Psoas muscle (tissue), 8 donors: ENCODE data around the gene BUB1B. TPM values are rescaled to one million over a fixed set of nuclear protein-coding genes. Genes with fewer than 3 reads are reported as not detected.

Experiments
- ATAC-seq, 4 donors: fragments of 200-7000 bp; cut with Tn5 transposase; one replicate each; pipeline ENCODE4 v1.9.1; 2020; ENCODE audit warnings: moderate library complexity in 3 of 4, mild to moderate bottlenecking in 2 of 4
- DNase-seq, 2 donors: peaks; one replicate each; pipeline ENCODE4 v3.0.0-alpha.2; 2020
- H3K27ac ChIP-seq: fragments of 200-600 bp; one replicate; pipeline ENCODE4 v1.8.0; 2022
- H3K27me3 ChIP-seq, 3 donors: fragments of 200-600 bp in 1 of 3; one replicate each; pipeline versions ENCODE4 v1.6.1 to v1.8.0; 2013 to 2022; ENCODE audit warnings: low read length in 2 of 3, mild to moderate bottlenecking in 2 of 3, moderate library complexity in 1 of 3; ENCODE audit not compliant: insufficient read depth in 3 of 3
- H3K36me3 ChIP-seq, 2 donors: fragments of 200-600 bp in 1 of 2; one replicate each; pipeline versions ENCODE4 v1.6.1 to v1.8.0; 2013 to 2022; ENCODE audit warnings: low read depth in 1 of 2, mild to moderate bottlenecking in 1 of 2, moderate library complexity in 1 of 2; ENCODE audit not compliant: insufficient read depth in 1 of 2
- H3K4me1 ChIP-seq: fragments of 200-600 bp; one replicate; pipeline ENCODE4 v1.8.0; 2022
- H3K4me3 ChIP-seq: fragments of 200-600 bp; one replicate; pipeline ENCODE4 v1.8.0; 2022; ENCODE audit warnings: mild to moderate bottlenecking
- H3K9me3 ChIP-seq: fragments of 200-600 bp; one replicate; pipeline ENCODE4 v1.8.0; 2022
- WGBS, 3 donors: extraction: QIAGEN DNeasy Blood & Tissue Kit; methylation state at CpG; one replicate each; pipeline versions ENCODE4 v1.1.6 to v1.1.7; 2013; 5-methylcytosine and 5-hydroxymethylcytosine counted together
- intact Hi-C, 2 donors: fragments of 100-400 bp; cut with DNase I; formaldehyde crosslinking; loops; one replicate each; pipeline versions ENCODE4 v1.11.0 to v1.14.2; 2022
- polyA plus RNA-seq, 3 donors: library from polyadenylated mRNA; stranded (reverse); fragments of 200-250 nt; gene quantifications; one replicate each; pipeline ENCODE4 v1.2.3, GENCODE V29; 2013
- total RNA-seq, 4 donors: library from RNA; stranded (reverse); fragmentation: NEBNext Ultra II Directional in 2 of 4; extraction: Animal tissue kit (Norgen Biotek cat#: 25700) in 2 of 4; gene quantifications; one replicate each; pipeline versions ENCODE4 v1.2.1 to v1.2.4, GENCODE V29; 2021 to 2023
- TF ChIP-seq, protein P1 (sequence below): fragments of 200-600 bp; IDR thresholded peaks from one replicate; pipeline ENCODE4 v1.8.0; 2022; ENCODE audit warnings: antibody characterized with exemption
- donor health status: healthy with polysubstance abuse.
- donor health status: DM: no; HTN: no; CAD: no; lungs with moderate emphysema.
- donor health status: Bipolar disorder and iron deficiency.
- donor health status: healthy.
- donor health status: DM: yes; HTN: yes; CAD: no.
- donor health status: DM: no; HTN: no; CAD: no.
- donor health status: DM: no; HTN: no; CAD: no.
- donor health status: DM: yes; HTN: yes; CAD: no.

The BUB1B gene
- total and polyA plus RNA-seq, 7 donors = 0.10 to 1.0 (median 0.56) TPM; not detected in 3

DNA sequence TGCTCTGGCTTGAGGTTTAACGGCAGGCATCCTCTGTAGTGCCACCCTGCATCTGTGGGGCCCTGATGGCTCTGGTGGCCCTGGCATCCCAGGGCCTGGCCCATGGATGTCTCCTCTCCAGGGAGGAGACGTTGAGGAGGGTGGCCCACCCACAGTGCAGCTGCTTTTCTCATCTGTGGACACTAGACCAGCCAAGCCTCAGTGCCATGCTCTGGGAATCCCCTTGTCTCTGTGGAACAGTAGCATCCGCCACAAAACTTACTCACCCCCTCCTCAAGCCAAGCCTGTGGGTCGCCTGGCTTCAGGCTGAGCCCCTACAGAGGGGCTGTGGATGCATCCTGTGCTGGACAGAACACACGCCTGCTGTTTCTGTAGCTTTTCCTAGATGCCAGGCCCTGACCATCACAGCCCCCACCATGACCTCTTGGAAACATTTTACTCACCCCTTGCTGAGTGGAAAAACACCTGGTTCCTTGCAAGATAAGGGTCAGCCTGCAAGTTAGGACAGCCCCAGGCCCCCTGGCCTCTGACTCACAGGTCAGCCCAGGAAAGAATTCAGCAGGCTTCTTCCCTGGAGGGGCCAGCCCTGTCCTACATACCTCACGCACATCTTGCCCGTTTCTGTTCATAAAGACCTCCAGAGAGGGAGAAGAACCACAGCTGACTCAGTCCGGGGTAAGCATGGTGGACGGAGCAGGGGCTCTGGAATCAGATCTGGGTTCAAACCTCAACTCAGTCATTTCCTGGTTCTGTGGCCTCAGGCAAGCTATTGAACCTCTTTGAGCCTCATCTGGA lies 97.0 kb downstream of the BUB1B start:
- Histone ChIP-seq H3K4me3 (no peak overlapping the region), H3K36me3 (no peaks in the 10 kb centered on the region), H3K9me3 (no peaks in the 10 kb centered on the region), H3K27ac (no peak overlapping the region), H3K4me1 (peaks cover 6% of the 10 kb centered on the region), H3K27me3 (no peaks in the 10 kb centered on the region)
- TF ChIP-seq, protein P1, sequence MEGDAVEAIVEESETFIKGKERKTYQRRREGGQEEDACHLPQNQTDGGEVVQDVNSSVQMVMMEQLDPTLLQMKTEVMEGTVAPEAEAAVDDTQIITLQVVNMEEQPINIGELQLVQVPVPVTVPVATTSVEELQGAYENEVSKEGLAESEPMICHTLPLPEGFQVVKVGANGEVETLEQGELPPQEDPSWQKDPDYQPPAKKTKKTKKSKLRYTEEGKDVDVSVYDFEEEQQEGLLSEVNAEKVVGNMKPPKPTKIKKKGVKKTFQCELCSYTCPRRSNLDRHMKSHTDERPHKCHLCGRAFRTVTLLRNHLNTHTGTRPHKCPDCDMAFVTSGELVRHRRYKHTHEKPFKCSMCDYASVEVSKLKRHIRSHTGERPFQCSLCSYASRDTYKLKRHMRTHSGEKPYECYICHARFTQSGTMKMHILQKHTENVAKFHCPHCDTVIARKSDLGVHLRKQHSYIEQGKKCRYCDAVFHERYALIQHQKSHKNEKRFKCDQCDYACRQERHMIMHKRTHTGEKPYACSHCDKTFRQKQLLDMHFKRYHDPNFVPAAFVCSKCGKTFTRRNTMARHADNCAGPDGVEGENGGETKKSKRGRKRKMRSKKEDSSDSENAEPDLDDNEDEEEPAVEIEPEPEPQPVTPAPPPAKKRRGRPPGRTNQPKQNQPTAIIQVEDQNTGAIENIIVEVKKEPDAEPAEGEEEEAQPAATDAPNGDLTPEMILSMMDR = no peak
- DNase-seq = no peak
- intact Hi-C loops = no loop called here
- ATAC-seq = no peak
- 74 to 84% (median 75%) methylated on average over 9 of the region's 9 CpGs for WGBS, 3 donors

DNA sequence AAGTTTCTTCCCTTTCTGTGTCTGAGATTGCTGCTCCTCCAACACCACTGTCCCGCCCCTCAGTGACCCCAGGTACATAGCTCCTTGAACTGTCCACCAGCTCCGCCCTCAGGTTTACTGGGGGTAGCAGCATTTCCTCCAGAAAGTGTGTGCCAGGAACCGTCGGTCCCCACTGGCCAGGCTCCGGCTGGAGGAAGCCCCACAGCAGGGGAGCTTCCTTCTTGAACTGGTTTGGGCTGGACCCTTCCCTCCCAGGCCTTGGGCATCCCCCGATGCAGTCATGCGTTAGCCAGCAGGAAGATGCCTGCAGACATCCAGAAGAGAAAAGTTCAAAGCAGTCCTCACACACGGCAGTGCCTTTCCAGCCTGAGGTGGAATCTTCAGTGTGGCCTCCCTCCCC lies 97.7 kb downstream of the BUB1B start:
- no peak overlapping the region for H3K27ac ChIP-seq
- DNase-seq = no peak
- H3K9me3 ChIP-seq = no peaks in the 10 kb centered on the region
- H3K4me1 ChIP-seq = peaks cover 8% of the 10 kb centered on the region
- WGBS, 3 donors = 61 to 65% (median 62%) methylated on average over 8 of the region's 8 CpGs
- H3K36me3 ChIP-seq = no peaks in the 10 kb centered on the region
- ATAC-seq = no peak
- TF ChIP-seq, protein P1 = no peak
- H3K4me3 ChIP-seq = no peak overlapping the region
- H3K27me3 ChIP-seq = no peaks in the 10 kb centered on the region
- intact Hi-C loops = no loop called here

DNA sequence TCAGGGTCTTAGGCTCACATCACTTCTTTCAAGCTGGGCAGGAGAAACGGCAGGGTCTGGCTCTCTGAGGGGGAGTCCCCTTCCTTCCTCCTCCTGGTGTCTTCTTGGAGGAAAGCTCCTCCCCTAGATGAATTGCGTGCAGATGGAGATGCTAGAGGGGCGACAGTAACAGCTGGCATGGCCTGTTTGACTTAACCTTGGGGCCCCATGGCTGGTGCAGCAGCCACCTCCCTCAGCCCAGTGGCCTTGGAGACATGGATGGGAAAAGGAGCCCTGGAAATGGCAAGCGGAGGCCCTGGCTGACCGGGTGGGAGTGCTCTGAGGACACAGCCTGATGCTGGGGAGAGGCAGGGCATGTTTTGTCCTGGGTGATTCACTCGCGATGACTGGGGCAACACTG lies 98.2 kb downstream of the BUB1B start:
- no peaks in the 10 kb centered on the region for H3K9me3 ChIP-seq
- 64 to 71% (median 64%) methylated on average over 7 of the region's 7 CpGs for WGBS, 3 donors
- no peak overlapping the region for H3K27ac ChIP-seq
- H3K27me3 ChIP-seq = no peaks in the 10 kb centered on the region
- no peaks in the 10 kb centered on the region for H3K36me3 ChIP-seq
- ATAC-seq (no peak), DNase-seq (no peak)
- no peak overlapping the region for H3K4me3 ChIP-seq
- peaks cover 11% of the 10 kb centered on the region for H3K4me1 ChIP-seq
- intact Hi-C loops = no loop called here
- TF ChIP-seq, protein P1 = no peak

DNA sequence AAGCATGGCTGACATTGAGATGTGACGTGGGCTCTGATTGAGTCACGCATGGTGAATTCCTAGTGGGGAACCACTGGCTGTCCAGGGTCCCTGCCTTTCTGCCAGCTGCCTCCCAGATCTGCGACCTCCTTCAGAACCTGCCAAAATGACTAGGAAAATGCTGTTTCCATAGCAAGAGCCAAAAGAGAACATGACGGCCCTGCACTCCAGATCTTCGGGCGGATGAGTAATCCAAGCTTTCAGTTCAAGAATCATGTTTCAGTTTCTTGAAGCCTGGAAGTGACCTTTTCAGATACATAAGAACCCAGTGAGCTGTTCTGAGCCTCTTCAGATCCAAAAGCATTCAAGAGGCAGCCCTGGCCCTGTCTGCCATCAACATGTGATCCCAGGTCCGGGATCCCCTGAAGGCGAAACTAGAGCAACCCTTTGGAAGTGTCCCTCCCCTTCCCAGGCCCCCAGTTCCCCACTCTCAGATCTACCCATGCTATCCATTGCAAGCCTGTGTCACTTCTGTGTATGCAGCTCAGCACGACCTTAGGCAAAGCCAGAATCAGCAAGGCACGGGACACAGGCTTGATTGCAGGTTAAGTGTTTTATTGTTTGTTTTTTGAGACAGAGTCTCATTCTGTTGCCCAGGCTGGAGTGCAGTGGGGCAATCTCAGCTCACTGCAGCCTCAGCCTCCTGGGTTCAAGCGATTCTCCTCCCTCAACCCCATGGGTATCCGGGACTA lies 102.3 kb downstream of the BUB1B start:
- TF ChIP-seq, protein P1 = no peak
- Histone ChIP-seq H3K27me3 (no peaks in the 10 kb centered on the region), H3K4me1 (peaks cover 11% of the 10 kb centered on the region), H3K36me3 (no peaks in the 10 kb centered on the region), H3K9me3 (no peaks in the 10 kb centered on the region), H3K27ac (no peak overlapping the region), H3K4me3 (no peak overlapping the region)
- DNase-seq = no peak
- intact Hi-C loops = no loop called here
- 51 to 76% (median 51%) methylated on average over 12 of the region's 12 CpGs for WGBS, 3 donors
- peak in 3 of 4 donors; percentile 57 to 84 (median 59) for ATAC-seq
